ENCODE results near the gene CLGN. TPM values are rescaled to one million over a fixed set of nuclear protein-coding genes. Genes with fewer than 3 reads are reported as not detected.

The CLGN gene
- total RNA-seq, 4 donors from 2014 or later = 0.40 TPM; not detected in 3

GRCh38 chr4:140373328-140374129, 53.9 kb downstream of the CLGN start, which contains the start of gene SCOC:
TSS of gene SCOC (plus strand) at chr4:140373646. CDS start at chr4:140379171, 5,525 bp downstream.
- H3K27me3 ChIP-seq = no peaks in the 10 kb centered on the region
- peak within 1 kb of the TSS; percentile 81 to 92 (median 90) for H3K27ac ChIP-seq
- peaks cover 0 to 19% (median 0%) of the 10 kb centered on the region in 4 donors for H3K4me1 ChIP-seq
- TF ChIP-seq CTCF (IDR thresholded peaks at IDR 0.05) = peak in 2 of 6 experiments; percentile 12 to 23
- peak; percentile 46 to 49 for TF ChIP-seq POLR2A (IDR thresholded peaks at IDR 0.05)
- no peaks in the 10 kb centered on the region for H3K9me3 ChIP-seq
- DNase-seq = peak; percentile 99 to 100 (median 99)
- no peaks in the 10 kb centered on the region for H3K36me3 ChIP-seq
- H3K4me3 ChIP-seq = peak within 1 kb of the TSS; percentile 82 to 90 (median 84)

GRCh38 chr4:140372751-140373327, 54.6 kb downstream of the CLGN start:
- Histone ChIP-seq H3K36me3 (no peaks in the 10 kb centered on the region), H3K27ac (peak overlapping the region; percentile 57 to 92 (median 85)), H3K4me1 (peaks cover 0 to 19% (median 0%) of the 10 kb centered on the region in 4 donors), H3K9me3 (no peaks in the 10 kb centered on the region), H3K27me3 (no peaks in the 10 kb centered on the region), H3K4me3 (peak overlapping the region; percentile 52 to 90 (median 82))
- peak in 5 of 6 experiments; percentile 27 to 60 (median 58) for TF ChIP-seq CTCF (IDR thresholded peaks at IDR 0.05)
- TF ChIP-seq POLR2A (IDR thresholded peaks at IDR 0.05) = peak in 1 of 2 donors; percentile 18
- peak in 2 of 3 donors; percentile 33 to 51 for DNase-seq

GRCh38 chr4:140368686-140369085, 58.8 kb downstream of the CLGN start:
- Histone ChIP-seq H3K27me3 (no peaks in the 10 kb centered on the region), H3K27ac (no peak overlapping the region), H3K36me3 (no peaks in the 10 kb centered on the region), H3K4me3 (no peak overlapping the region), H3K9me3 (no peaks in the 10 kb centered on the region), H3K4me1 (peaks cover 0 to 5% (median 0%) of the 10 kb centered on the region in 4 donors)
- no peak for DNase-seq
- TF ChIP-seq CTCF (IDR thresholded peaks at IDR 0.05) (no peak), POLR2A (IDR thresholded peaks at IDR 0.05) (no peak)

- H3K27ac ChIP-seq = no peak overlapping the region
- no peak for DNase-seq
- TF ChIP-seq CTCF (IDR thresholded peaks at IDR 0.05) (no peak), POLR2A (IDR thresholded peaks at IDR 0.05) (no peak)
- no peaks in the 10 kb centered on the region for H3K27me3 ChIP-seq
- H3K9me3 ChIP-seq = no peaks in the 10 kb centered on the region
- H3K4me3 ChIP-seq = no peak overlapping the region
- H3K4me1 ChIP-seq = peaks cover 0 to 5% (median 0%) of the 10 kb centered on the region in 4 donors
- no peaks in the 10 kb centered on the region for H3K36me3 ChIP-seq
These were observed 59.7 kb downstream of the CLGN start for GRCh38 chr4:140367738-140368137.

- TF ChIP-seq CTCF (IDR thresholded peaks at IDR 0.05) (no peak), POLR2A (IDR thresholded peaks at IDR 0.05) (no peak)
- Histone ChIP-seq H3K27ac (peak overlapping the region in 2 of 4 donors; percentile 50 to 54), H3K4me3 (no peak overlapping the region), H3K4me1 (no peaks in the 10 kb centered on the region), H3K9me3 (no peaks in the 10 kb centered on the region), H3K27me3 (no peaks in the 10 kb centered on the region), H3K36me3 (no peaks in the 10 kb centered on the region)
- DNase-seq = no peak
These were observed 63.9 kb downstream of the CLGN start for GRCh38 chr4:140363558-140363957.
